Stimulated activated CD4-positive, alpha-beta T cell treated with anti-CD3 and anti-CD28 coated beads, TNF-alpha, amount 100 ng/mL, for 4 hours (primary cell): Measurements from ENCODE around the gene ADCY5.

ENCODE experiments used
- DNase-seq, 3 experiments: peaks; one replicate each; pipeline ENCODE4 v3.0.0-alpha.2; 2020; ENCODE audit warnings: low read depth in 3 of 3

Gene ADCY5

DNA sequence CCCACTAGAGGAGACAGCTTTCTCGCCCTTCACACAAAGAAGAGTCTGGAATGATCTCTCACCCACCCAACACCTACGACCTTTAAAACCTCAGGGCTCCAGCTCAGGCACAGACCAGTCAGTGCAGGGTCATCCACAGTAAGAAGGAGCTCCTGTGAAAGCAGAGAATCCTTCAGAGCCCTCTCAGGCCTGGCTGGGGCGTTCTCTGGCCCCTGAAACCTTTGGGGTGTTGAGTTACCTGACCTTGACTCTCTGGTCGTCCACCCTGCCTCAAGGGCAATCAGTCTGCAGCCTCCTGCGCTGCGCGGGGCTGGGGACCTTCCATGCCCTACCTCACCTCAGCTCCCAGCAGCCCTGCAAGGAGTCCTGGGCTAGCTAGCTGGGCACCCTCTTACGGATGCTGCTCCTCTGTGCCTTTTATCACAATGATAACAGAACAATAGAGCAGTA is 106.2 kb downstream of the ADCY5 start:
- DNase-seq: no peak

DNA sequence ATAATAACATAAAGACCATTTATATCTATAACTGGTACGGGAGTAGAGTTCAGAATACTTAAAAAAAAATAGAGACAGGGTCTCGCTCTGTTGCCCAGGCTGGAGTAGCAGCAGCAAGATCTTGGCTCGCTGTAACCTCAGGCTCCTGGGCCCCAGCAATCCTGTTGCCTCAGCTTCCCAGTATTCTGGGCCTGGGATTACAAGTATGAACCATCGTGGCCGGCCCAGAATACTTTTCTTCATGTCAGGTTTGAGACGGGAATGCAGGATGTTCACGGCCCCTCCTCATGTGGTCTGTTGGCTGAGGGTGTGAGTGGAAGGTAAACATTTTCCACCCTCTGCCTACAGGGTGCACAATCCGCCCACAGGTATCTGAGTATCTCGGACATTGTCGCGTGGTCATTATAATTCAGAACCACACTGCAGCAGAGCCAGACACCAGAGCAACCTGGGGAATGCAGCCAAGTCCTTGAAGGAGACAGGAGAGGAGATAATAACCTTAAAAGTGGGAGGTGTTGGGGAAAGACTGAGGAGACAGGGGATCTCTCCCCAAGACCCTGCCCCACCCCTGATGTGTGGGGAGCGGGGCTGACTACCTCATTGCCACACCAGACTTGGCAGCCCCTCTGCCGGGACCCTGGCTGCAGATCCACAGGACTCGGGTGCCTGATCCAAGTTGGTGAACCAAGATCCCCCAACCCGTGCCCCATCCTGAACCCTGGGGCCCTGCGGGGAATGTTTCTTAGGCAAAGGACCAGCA is 106.8 kb downstream of the ADCY5 start:
- no peak for DNase-seq

DNA sequence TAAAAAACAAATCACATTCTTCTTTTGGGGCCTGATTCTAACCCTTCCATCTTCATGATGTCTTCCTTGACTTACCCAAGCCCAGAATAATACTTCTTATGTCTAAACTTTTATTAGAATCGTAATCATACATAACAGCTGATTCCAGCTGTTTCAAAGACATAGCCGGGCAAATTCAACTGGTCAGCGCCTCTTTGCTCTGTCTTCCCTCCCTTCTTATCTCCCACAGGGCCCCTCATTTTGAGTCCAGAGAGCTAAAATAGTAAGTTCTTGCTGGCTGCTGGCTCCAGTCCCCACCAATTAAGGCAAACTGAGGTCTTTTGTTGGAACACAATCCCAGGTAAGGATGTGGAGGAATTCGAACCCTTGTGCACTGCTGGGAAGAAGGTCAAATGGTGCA is 108.6 kb downstream of the ADCY5 start:
- no peak for DNase-seq

DNA sequence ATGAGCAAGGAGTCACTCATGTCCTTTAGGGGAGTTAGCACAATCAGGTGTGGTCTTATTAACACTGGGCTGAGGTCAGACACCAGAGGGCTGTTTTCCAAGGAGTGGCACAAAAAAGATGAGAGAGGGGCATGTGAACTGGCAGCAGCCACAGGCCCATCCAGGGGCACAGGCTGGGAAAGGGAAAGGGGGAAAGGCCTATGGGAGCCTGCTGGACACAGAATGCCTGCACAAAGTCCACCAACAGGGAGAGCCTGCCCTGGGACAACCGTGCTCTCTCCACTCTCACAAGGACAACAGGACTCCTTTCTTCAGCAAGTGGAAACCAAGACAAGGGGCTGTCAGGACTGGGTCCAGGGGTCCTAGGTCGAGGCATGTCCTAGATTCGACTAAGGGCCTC is 109.6 kb downstream of the ADCY5 start:
- DNase-seq: no peak

DNA sequence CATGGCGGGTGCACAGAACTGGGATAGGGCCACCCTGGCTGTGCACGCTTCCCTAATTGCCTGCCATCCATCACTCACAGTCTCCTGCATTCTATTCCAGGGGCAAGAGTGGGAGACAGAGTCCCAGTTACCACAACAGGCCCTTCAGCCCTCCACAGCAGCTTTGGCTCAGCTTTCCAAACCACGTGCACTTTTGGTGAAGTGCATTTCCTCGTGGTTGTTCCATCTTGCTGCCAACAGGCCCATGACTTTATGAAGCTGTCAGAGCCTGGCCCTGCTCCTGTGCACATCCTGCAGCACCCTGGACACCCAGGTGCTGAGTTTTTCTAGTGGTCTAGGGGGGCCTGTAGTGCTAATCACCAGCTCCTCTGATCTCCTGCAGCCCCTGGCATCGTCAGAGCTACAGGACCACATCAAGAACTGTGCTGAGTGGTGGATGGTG is 110.2 kb downstream of the ADCY5 start:
- no peak for DNase-seq

DNA sequence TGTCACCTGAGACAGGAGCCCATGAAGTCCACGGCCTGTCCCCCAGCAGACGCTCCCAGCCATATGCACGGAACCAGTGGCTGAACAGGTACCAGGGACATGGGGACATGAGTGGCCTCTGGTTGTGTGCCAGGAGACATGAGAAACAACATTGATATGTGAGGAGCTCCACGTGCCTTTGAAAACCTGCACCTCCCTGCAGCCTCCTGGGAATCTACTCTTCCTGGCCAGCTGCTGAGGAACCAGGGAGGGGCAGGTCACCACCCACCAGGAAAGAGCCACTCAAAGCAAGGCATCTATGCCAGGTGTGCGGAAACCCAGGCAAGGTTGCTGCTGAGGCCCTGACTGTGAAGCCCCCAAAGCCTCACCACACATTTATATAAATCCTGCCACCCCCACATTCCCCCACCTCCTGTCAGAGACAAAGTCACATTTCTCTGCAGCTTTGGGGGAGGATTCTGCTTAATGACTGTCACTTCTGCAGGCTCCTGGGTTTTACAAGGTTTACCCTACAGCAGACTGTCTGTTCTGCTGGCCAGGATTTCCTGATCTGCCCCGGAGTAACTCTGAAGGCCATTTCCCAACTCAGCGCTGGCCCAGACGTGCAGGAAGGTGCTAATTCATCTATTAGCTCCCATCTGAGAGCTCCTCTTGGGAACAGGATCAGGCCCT is 110.8 kb downstream of the ADCY5 start:
- no peak for DNase-seq

DNA sequence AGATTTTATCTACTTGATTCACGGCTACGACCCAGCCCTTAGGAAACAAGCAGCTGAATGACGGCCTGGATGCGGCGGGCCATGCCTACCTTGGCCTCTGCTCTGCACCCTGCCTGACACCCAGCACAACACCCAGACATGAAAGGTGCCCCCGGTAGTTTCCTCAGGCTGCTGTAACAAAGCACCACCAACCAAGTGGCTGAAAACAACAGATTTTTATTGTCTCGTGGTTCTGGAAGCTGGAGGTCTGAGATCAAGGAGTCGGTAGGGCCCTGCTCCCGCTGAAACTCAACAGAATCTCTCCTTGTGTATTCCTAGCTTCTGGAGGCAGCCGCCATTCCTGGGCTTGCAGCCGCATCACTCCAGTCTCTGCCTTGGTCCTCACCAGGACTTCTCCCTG is 111.7 kb downstream of the ADCY5 start:
- no peak for DNase-seq

DNA sequence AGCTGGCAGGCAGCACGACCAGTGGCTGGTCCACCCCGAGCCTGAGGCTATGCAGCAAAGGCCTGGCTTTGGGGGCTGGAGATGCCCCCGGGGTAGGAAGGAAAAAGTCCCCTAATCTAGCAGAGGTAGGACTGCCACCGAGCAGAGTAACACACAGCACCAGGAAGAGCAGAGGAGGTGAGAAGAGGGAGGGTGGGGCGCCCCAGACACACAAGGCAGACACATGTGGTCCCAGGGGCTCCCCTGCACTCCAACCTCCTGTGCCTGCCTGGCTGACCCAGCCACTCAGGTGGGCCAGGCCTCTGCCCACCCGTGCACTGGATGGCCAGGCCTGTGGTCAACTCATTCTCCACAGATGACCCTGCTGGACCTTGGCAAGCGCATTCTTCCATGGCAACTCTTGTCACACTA is 112.4 kb downstream of the ADCY5 start:
- DNase-seq: no peak

DNA sequence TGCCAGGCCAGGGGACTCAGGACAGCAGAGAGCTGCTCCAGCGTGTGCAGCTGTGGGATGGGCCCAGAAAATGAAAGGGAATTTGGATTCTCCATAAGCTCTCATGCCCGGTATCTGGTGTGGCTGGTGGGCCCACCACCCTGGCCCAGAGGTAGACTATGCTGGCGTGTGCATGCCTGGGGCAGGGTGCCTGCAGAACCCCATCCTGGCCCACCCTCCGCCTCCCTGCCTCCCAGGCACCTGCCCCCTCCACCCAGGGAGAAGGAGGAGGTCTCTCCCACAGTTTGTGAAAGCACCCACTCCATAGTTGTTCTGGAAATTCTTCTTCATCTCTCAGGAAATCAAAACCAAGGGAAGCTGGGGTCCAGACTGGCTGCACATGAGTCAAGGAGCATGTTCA is 112.9 kb downstream of the ADCY5 start:
- no peak for DNase-seq

DNA sequence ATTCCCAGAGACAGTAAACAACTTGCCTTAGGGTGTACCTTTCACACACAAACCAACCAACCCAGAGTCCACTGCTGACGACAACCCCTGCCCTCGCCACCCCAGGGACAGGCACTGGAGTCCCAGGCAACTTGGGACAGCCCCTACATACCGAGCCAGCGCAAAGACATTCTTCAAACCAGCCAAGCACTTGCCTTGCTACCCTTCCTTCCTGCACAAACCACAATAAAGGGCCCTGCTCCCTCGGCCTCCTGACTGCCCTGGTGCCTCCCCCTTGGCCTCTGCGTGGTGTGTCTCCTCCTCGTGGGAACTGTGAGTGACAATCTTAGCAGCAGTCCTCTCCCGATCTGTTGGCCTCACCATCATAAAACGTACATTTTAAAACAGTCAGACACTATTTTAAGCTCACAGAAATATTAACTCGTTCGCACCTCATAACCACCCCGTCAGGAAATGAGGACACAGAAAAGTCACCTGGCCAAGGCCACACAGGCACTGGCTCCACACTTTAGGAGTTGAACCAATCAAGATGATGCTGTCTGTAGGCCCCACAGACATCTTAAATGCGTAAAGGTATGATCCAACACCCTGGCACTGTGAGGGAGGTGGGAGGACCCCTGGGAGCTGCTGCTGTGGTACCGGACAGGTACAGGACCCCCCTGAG is 113.8 kb downstream of the ADCY5 start:
- no peak for DNase-seq

DNA sequence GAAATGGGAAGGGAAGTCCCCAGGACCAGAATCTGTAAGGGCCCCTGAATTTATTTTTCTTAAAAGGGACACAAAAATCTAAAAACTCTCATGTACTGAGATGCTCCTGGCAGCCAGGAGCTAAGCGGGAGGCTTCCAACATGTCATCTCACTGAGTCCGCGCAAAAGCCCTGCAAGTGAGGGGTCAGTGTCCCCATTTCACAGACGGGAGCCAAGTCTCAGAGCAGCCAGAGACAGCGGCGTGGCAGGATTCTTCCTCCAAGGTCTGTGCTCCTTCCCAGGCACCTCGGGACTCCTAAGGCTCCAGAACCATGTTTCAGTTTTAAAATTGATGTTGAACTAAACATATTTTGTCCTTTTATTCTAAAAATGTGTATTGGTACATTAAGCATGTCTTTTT is 114.8 kb downstream of the ADCY5 start:
- no peak for DNase-seq

DNA sequence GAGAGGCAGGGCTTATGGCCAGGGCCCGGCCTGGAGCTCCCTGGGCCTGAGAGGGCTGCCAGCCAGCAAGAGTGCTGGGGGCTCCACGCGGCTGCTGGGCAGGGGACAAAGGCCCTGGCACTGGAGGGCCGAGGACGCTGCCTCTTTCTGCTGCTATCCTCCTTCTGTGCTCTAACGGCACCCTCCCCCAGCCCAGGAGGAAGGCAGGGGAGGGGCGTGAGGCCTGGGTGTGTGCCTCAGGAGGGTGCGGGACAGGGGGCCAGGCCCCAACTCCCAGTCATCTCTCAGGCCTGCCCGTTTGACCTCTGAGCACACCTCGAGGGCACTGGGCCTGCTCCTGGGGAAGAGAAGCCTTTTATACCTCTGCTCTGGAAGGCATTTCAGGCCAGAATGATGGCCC is 115.5 kb downstream of the ADCY5 start:
- no peak for DNase-seq

DNA sequence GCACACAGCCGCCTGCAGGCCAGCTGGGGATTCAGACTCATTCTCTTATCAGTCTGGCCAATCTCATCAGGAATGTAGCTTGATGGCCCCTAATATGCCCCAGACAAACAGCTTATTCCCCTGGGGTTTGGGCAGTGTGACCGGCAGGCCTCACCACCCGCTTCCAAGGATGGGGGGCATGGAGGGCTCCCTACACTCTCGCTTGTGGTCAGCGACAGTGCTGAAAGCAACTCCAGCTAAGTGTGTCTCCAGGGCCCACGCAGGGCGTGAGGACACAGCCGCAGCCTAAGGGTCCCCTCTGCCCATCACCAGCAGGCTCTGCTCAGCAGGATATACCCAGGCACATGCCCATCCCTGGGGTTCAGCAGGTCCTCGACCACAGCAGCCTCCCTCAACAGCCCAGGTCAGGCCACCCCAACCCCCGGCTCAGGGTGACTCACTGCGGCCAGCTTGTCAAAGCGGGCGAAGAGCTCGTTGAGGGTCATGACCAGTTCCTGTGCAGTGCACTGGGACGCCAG is 116.7 kb downstream of the ADCY5 start:
- DNase-seq: no peak

DNA sequence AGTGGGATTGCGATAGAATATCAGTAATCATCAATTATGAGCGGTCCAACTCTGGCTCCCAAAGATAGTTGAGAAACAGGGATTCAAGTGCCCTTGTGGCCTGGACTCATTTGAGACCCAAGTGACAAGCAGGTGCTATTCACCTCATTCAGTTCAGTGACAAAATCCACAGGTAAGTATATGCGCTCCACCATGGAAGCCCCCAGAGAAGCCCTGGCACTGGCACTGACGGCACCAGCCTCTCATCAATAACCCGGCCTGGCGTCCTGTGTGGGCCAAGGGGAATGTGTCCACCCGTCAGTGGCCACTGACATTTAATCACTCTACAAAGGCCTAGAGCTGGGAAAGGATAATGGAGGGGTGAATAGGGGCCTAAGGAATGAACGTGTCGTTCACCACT is 117.2 kb downstream of the ADCY5 start:
- no peak for DNase-seq

DNA sequence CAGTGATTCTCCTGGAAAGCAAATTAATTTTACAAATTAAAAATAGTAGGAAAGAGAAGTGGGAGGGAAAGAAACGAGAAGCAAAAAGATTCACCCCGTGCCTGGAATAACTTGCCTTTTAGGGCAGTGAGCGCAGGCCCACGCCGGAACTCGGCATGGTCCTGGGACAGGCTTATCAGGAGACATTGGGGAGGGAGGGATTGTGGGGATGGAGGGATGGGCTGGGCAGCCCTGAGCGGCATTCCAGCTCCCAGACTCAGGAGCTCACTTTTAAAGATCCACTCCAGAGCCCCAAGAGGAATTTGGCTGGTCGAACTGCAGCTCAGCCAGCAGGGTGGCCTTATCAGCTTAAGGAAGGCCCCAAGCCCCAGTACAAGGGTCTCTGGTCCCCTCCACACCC is 117.9 kb downstream of the ADCY5 start:
- DNase-seq: no peak

DNA sequence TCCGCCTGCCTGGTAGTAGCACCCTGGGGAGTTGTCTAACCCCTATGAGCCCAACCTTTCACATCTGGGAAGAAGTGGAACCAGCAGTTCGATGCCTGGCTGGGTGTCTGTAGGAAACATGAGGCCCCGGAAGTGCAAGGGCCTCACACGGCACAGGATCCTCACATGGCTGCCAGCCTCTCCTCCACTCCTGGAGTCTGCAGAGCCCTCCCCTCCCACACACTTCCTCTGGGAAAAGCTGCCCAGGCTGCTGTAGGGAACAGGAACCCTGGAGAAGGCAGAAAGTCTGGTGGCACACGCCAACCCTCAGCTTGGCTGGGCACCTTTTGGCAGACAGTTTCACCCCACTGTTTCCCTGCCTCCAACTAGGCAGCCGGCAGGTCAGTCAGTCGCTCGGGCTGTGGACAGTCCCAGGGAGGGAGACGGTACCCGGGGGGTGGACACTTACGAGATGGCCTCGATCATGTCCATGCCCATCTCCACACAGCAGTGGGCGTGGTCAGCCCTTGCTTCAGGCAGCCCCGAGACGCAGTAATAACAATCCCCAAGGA is 118.4 kb downstream of the ADCY5 start:
- no peak for DNase-seq

DNA sequence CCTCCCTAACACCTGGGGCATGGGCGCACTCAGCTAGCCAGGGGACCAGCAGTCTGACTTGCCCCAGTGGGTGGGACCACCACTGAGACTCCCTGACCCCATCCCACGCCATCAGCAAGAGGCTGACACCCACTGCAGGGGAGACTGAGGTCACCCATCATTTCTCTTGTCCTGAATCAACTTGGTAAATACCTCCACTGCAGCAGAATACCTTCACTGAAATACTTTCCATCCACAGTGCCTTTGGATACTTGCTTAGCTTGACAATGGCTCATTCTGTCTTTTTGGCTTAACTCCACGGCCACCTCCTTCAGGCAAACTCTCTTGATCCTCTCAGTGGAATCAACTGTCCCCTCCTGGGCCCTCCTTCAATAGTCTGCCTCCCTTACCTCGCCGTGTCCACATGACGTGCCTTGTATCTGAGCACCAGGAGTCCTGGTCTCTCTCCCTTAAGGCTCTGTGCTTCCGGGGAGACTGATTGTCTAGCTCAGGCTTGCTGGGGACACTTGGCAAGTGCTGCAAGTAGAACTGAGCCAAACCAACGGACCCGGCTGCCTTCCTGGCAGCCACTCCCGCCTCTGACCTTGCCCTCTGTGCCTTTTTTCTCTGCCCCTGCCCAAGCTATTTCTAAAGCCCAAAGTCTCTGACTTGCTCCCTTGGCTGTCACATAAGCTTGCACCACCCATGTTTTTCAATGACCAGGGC is 119.1 kb downstream of the ADCY5 start:
- DNase-seq: no peak

DNA sequence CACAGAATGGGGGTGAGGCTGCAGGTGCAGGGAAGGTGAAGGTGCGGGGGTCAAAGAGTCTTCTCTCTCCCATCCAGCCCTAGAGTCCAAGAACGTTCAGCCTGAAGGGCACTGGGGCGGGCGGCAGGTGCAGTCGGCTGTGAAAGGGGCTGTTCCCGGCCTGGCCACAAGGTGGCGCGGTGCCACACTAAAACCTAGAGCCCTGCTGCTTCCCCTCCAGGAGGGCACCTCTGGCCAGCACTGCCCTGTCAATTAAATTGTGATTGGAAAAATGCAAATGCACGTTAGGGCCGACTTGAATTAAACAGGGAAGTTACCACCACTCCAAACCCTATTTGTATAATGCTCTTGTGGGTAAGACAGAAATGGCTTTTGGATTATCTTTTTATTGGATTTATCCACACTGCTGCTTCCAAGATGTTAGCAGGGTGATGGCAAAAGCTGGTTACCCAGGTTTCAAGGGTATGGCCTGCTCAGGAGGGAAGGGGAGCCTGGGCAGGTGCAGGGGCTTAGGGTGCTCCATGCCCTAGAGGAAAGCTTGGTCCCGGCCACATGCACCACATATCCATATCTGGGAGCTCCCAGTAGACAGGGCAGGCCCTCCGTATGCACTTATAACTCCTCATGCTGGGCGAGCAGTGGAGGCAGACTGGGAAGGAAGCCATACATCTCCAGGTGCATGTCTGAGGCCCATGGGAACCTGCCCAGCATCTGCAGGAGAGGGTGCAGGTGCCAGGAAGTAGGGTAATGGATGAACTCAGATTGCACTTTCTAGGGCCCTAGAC is 119.8 kb downstream of the ADCY5 start:
- peak; percentile 49 to 54 (median 50) for DNase-seq

DNA sequence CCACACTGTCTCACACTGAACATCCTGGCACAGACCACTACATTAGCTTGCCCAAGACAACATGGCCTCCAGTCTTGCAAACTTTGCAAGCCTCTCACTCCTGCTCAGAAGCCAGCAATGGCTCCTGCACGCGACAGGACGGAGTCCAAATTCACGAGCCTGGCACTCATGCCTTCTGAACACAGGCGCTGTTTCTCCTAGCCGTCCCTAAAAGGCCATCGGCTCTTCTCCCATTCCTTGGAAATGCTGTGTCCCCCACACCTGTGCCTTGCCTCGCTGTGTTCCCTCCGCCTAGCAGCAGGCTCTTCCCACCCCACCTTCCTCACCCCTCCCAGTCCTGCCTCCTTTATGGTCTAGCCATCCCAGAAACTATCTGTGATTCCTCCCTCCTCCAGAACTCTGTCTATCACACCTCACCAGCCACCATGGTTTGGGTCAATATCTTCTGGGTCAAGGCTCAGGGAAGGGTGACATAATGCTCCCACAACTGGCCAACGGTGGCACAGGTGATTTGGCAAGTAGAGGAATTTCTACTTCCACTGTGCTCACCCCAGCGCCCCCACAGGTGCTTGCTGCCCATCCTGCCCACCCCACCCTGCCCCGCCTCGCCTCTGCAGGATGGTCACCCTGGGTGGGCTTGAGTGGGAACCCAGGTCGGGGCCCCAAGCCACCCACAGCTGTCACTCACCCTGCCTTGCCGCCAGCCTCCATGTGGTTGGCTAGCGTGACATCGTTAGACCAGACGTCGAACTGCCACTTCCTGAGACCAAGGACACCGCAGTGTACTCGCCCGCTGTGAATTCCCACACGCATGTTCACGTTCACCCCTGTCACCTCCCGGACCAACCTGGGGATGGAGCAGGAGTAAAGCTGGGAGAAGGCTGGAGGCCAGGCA is 120.7 kb downstream of the ADCY5 start:
- no peak for DNase-seq

DNA sequence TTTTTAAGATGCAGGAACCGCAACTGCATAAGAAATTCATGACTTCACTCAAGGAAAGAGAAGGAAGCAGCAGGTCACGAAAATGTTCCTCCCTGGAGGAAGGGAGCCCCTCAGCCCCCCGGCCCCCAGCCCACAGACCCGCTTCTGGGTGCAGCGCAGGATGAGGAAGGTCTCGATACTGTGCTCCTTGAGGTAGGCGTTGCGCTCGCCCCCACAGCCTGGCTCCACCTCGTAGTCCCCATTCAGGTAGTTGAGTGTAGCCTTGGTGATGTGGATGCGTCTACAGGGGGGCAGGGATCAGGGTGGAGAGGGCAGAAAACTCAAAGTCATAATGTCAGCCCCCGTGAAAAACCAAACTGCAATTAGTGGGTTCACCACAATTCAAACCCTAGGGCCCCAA is 121.4 kb downstream of the ADCY5 start:
- no peak for DNase-seq
